Smooth muscle cell (in vitro differentiated cells): Measurements from ENCODE around the gene PRND. TPM values are rescaled to one million over a fixed set of nuclear protein-coding genes. Genes with fewer than 3 reads are reported as not detected.

Experiments used
- DNase-seq: peaks from one replicate; lab custom pipeline; 2025; ENCODE audit not compliant: unreplicated experiment; lab: John Stamatoyannopoulos, UW
- H2AFZ ChIP-seq: fragments of 200-600 bp; sonication (generic); 2 replicates; pipeline ENCODE4 v1.6.0; 2016; ENCODE audit warnings: antibody characterized with exemption, low read depth, mild to moderate bottlenecking
- H3F3A ChIP-seq: fragments of 200-600 bp; sonication (generic); 2 replicates; pipeline ENCODE4 v1.6.0; 2017; ENCODE audit warnings: antibody characterized with exemption, low read depth
- H3K27ac ChIP-seq: fragments of 200-600 bp; sonication (generic); 2 replicates; pipeline ENCODE4 v1.5.1; 2016; ENCODE audit warnings: low read depth, mild to moderate bottlenecking
- H3K27me3 ChIP-seq: fragments of 200-600 bp; sonication (generic); 2 replicates; pipeline ENCODE4 v1.6.1; 2016; ENCODE audit warnings: low read depth, mild to moderate bottlenecking
- H3K36me3 ChIP-seq: fragments of 200-600 bp; sonication (generic); 2 replicates; pipeline ENCODE4 v1.5.1; 2016; ENCODE audit warnings: low read depth
- H3K4me1 ChIP-seq: fragments of 200-600 bp; sonication (generic); 2 replicates; pipeline ENCODE4 v1.5.1; 2016; ENCODE audit warnings: low read depth
- H3K4me2 ChIP-seq: fragments of 200-600 bp; sonication (generic); 2 replicates; pipeline ENCODE4 v1.6.0; 2016; ENCODE audit warnings: mild to moderate bottlenecking
- H3K4me3 ChIP-seq: fragments of 200-600 bp; sonication (generic); 2 replicates; pipeline ENCODE4 v1.5.1; 2016; ENCODE audit warnings: mild to moderate bottlenecking
- H3K79me2 ChIP-seq: fragments of 200-600 bp; sonication (generic); 2 replicates; pipeline ENCODE4 v1.6.0; 2016; ENCODE audit warnings: low read depth, mild to moderate bottlenecking
- H3K9ac ChIP-seq: fragments of 200-600 bp; sonication (generic); 2 replicates; pipeline ENCODE4 v1.6.0; 2016; ENCODE audit warnings: low read depth
- H3K9me3 ChIP-seq: fragments of 200-600 bp; sonication (generic); replicated peaks from 2 replicates; pipeline ENCODE4 v1.5.1; 2016; ENCODE audit warnings: low read depth
- H4K20me1 ChIP-seq: fragments of 200-600 bp; sonication (generic); 2 replicates; pipeline ENCODE4 v1.6.0; 2016; ENCODE audit warnings: low read depth
- WGBS: methylation state at CpG from one replicate; pipeline ENCODE4 v1.1.7; 2016; ENCODE audit warnings: low lambda C conversion rate; 5-methylcytosine and 5-hydroxymethylcytosine counted together
- polyA plus RNA-seq: library from polyadenylated mRNA; unstranded; fragments of >200 nt; fragmentation: Nextera tagmentation; extraction: Ambion mirVana; gene quantifications from 2 replicates; pipeline ENCODE4 v1.2.1, GENCODE V29; 2016
- total RNA-seq: library from RNA; depleted of rRNA; stranded (reverse); fragments of >200 nt; gene quantifications from 2 replicates; pipeline ENCODE4 v1.2.3, GENCODE V29; 2014
- TF ChIP-seq, protein P1 (sequence below): fragments of 200-600 bp; sonication (generic); IDR thresholded peaks from 2 replicates; pipeline ENCODE4 v1.5.1; 2017; ENCODE audit warnings: borderline replicate concordance, mild to moderate bottlenecking, antibody characterized with exemption; ENCODE audit not compliant: insufficient read depth, poor library complexity, severe bottlenecking

The PRND gene
- total and polyA plus RNA-seq, 2 experiments from 2014 or later: not detected

DNA sequence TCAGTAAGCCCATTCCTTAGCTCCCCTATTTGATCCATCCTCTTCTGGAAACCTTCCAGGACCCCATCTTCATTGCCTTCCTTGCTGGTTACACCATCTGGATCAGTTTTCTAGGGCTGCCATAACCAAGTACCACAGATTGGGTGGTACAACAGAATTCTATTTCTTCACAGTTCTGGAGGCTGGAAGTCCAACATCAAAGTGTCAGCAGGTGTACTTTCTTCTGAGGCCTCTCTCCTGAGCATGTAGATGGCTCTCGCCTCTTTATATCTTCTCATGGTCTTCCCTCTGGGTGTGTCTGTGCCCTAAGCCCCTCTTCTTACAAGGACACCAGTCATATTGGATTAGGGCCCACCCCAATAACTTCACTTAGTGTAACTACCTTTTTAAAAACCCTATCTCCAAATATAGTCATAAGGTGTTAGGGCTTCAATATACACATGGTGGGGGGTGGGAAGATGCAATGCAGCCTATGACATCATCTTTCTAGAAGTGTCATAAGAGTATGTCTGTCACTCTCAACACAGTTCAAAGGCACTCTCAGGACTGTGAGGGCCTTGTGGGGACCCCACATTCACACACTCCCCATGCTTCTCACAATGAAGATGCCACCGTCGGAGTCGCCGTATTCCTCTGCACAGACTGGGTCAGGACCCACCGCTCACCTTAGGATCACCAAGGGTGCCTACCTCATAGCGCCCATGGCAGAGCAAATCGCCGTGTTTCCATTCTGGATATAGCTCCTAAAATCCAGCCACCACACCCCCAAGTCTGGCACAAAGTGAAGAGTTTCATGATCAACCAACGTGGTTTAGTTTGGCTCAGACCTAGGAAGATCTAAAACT, 12.2 kb upstream of the PRND start:
- Histone ChIP-seq H2AFZ (no peak overlapping the region), H3F3A (no peaks in the 10 kb centered on the region), H3K4me1 (no peaks in the 10 kb centered on the region), H3K9me3 (no peaks in the 10 kb centered on the region), H3K36me3 (no peaks in the 10 kb centered on the region), H4K20me1 (no peaks in the 10 kb centered on the region), H3K4me2 (no peak overlapping the region), H3K79me2 (no peaks in the 10 kb centered on the region), H3K27me3 (peaks cover 2% of the 10 kb centered on the region), H3K4me3 (no peak overlapping the region), H3K9ac (no peak overlapping the region), H3K27ac (no peak overlapping the region)
- DNase-seq: no peak
- TF ChIP-seq, protein P1, sequence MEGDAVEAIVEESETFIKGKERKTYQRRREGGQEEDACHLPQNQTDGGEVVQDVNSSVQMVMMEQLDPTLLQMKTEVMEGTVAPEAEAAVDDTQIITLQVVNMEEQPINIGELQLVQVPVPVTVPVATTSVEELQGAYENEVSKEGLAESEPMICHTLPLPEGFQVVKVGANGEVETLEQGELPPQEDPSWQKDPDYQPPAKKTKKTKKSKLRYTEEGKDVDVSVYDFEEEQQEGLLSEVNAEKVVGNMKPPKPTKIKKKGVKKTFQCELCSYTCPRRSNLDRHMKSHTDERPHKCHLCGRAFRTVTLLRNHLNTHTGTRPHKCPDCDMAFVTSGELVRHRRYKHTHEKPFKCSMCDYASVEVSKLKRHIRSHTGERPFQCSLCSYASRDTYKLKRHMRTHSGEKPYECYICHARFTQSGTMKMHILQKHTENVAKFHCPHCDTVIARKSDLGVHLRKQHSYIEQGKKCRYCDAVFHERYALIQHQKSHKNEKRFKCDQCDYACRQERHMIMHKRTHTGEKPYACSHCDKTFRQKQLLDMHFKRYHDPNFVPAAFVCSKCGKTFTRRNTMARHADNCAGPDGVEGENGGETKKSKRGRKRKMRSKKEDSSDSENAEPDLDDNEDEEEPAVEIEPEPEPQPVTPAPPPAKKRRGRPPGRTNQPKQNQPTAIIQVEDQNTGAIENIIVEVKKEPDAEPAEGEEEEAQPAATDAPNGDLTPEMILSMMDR: no peak
- 93% methylated on average over 10 of the region's 10 CpGs for WGBS

DNA sequence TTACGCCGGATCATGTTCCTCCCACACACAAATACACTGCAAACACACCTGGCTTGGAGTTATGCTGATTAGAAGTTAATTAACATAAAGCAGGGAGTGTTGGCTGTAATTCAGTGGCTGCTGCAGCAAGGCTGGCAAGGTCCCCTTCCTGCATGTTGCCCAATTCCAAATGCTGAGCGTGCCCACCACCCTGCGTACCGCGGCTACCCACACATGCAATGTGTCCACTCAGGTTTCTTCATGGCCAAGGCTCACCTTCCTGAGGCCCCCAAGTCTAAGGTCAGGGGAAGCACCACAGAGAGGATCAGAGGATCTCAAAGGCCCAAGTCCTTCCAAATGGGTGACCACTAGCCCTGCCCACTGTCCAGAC, 11.6 kb upstream of the PRND start:
- H3K36me3 ChIP-seq: no peaks in the 10 kb centered on the region
- TF ChIP-seq, protein P1: no peak
- H3K27ac ChIP-seq: no peak overlapping the region
- no peak overlapping the region for H3K4me2 ChIP-seq
- H3K27me3 ChIP-seq: no peaks in the 10 kb centered on the region
- H4K20me1 ChIP-seq: no peaks in the 10 kb centered on the region
- no peaks in the 10 kb centered on the region for H3K79me2 ChIP-seq
- no peak for DNase-seq
- 97% methylated on average over 6 of the region's 6 CpGs for WGBS
- no peak overlapping the region for H3K9ac ChIP-seq
- H3K9me3 ChIP-seq: no peaks in the 10 kb centered on the region
- H2AFZ ChIP-seq: no peak overlapping the region
- no peak overlapping the region for H3K4me3 ChIP-seq
- H3K4me1 ChIP-seq: no peaks in the 10 kb centered on the region
- no peaks in the 10 kb centered on the region for H3F3A ChIP-seq

DNA sequence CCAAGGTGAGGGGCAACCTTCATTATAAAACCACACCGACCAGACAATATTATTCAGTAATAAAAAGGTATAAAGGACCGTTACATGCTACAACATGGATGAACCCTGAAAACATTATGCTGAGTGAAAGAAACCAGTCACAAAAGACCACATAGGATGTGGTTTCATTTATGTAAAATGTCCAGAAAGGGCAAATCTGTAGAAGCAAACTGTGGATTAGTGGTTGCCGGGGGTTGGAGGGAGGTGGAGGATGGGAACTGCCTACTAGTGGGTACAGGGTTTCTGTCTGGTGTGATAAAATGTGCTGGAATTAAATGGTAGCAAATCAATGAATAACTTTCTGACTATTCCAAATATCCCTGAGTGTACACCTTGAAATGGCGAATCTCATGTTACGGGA, 10.2 kb upstream of the PRND start:
- no peaks in the 10 kb centered on the region for H4K20me1 ChIP-seq
- WGBS: 79% methylated on average over 5 of the region's 5 CpGs
- TF ChIP-seq, protein P1: no peak

DNA sequence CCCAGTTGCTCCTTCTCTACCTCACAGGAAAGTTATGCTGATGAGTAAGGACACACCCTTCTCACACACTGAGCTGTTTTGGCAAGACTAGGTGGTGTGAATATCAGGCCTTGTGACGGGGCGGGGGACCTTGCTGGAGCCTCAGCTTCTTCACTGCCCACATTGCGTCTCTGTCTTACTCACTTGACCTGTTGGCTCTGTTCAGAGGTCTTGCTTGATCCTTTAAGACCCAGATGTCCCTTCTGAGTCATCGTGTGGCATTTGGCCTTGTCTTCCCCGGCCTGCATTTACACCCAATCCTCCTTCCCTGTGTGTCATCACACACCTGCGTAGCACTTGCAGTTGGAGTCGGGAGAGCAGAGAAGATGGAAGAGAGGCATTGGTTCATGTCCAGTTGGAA, 8.3 kb upstream of the PRND start:
- 83% methylated on average over 7 of the region's 7 CpGs for WGBS

More for the DNA sequence above, 10.2 kb upstream of the PRND start:
- Histone ChIP-seq H3K4me1 (no peaks in the 10 kb centered on the region), H3F3A (no peaks in the 10 kb centered on the region), H3K4me3 (no peak overlapping the region), H3K27ac (no peak overlapping the region), H3K9ac (no peak overlapping the region), H2AFZ (no peak overlapping the region), H3K79me2 (no peaks in the 10 kb centered on the region), H3K4me2 (no peak overlapping the region), H3K27me3 (no peaks in the 10 kb centered on the region), H3K36me3 (no peaks in the 10 kb centered on the region), H3K9me3 (no peaks in the 10 kb centered on the region)
- DNase-seq: no peak

More for the DNA sequence above, 8.3 kb upstream of the PRND start:
- H3K79me2 ChIP-seq: no peaks in the 10 kb centered on the region
- no peaks in the 10 kb centered on the region for H3F3A ChIP-seq
- H3K4me3 ChIP-seq: no peak overlapping the region
- no peak overlapping the region for H3K27ac ChIP-seq
- no peaks in the 10 kb centered on the region for H3K36me3 ChIP-seq
- no peaks in the 10 kb centered on the region for H3K4me1 ChIP-seq
- DNase-seq: no peak
- H3K27me3 ChIP-seq: no peaks in the 10 kb centered on the region
- H4K20me1 ChIP-seq: no peaks in the 10 kb centered on the region
- H3K9me3 ChIP-seq: no peaks in the 10 kb centered on the region
- TF ChIP-seq, protein P1: no peak
- H3K9ac ChIP-seq: no peak overlapping the region
- H3K4me2 ChIP-seq: no peak overlapping the region
- H2AFZ ChIP-seq: no peak overlapping the region
